ENCODE measurements around the gene VSIG10L2. TPM values are rescaled to one million over a fixed set of nuclear protein-coding genes. Genes with fewer than 3 reads are reported as not detected.
A peak's percentile ranks its signal among the peaks of the same experiment; 100 is the strongest.

VSIG10L2 gene
- total RNA-seq, 4 donors from 2014 or later, result 1.4 to 7.2 (median 4.5) TPM

DNA sequence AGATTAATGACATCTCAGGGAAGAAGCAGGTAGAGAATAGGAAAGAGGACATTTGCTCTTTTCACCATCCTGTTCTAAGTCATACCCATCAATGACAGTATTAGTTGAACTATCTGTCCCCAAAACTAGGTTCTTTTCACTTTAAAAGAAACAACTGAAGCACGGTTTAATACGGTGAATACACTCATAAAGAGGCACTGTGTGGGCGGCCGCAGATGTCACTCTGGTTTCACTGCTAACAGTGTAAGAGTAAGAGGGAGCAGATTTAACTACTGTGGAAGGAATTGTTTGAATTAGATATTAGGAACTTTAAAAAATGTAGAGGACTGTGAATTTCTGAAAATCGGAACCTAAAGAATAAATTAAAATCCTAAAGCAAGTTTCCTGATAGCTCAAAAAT is 49.5 kb downstream of the VSIG10L2 start:
- no peak overlapping the region for H3K4me3 ChIP-seq (ENCODE audit: low read depth, poor library complexity, severe bottlenecking)
- no peak for DNase-seq (ENCODE audit: low spot score in 2 of 2)
- intact Hi-C loops (cut with DNase I; ENCODE audit: low total_unique reads), result no loop called here
- TF ChIP-seq, protein P1, sequence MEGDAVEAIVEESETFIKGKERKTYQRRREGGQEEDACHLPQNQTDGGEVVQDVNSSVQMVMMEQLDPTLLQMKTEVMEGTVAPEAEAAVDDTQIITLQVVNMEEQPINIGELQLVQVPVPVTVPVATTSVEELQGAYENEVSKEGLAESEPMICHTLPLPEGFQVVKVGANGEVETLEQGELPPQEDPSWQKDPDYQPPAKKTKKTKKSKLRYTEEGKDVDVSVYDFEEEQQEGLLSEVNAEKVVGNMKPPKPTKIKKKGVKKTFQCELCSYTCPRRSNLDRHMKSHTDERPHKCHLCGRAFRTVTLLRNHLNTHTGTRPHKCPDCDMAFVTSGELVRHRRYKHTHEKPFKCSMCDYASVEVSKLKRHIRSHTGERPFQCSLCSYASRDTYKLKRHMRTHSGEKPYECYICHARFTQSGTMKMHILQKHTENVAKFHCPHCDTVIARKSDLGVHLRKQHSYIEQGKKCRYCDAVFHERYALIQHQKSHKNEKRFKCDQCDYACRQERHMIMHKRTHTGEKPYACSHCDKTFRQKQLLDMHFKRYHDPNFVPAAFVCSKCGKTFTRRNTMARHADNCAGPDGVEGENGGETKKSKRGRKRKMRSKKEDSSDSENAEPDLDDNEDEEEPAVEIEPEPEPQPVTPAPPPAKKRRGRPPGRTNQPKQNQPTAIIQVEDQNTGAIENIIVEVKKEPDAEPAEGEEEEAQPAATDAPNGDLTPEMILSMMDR (IDR thresholded peaks at IDR 0.05), result no peak
- TF ChIP-seq POLR2A (IDR thresholded peaks at IDR 0.05), result no peak
- 65 to 72% methylated on average over 5 of the region's 5 CpGs for WGBS, 2 donors

DNA sequence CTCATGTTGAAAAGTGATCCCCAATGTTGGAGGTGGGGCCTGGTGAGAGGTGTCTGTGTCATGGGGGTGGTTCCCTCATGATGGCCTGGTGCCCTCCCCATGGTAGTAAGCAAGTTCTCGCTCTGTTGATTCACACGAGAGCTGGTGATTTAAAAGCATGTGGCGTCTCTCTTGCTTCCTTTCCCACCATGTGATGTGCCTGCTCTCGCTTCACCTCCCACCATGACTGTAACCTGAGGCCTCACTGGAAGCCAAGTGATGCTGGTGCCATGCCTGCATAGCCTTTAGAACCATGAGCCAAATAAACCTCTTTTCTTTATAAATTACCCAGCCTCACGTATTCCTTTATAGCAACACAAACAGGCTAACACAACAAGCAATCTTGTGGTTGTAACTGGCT is 52.4 kb downstream of the VSIG10L2 start:
- no peak for TF ChIP-seq POLR2A (IDR thresholded peaks at IDR 0.05)
- TF ChIP-seq, protein P1 (IDR thresholded peaks at IDR 0.05), result no peak
- 88 to 94% methylated on average over 5 of the region's 5 CpGs for WGBS, 2 donors
- DNase-seq (ENCODE audit: low spot score in 2 of 2), result no peak
- H3K4me3 ChIP-seq (ENCODE audit: low read depth, poor library complexity, severe bottlenecking), result no peak overlapping the region
- intact Hi-C loops (cut with DNase I; ENCODE audit: low total_unique reads), result no loop called here

DNA sequence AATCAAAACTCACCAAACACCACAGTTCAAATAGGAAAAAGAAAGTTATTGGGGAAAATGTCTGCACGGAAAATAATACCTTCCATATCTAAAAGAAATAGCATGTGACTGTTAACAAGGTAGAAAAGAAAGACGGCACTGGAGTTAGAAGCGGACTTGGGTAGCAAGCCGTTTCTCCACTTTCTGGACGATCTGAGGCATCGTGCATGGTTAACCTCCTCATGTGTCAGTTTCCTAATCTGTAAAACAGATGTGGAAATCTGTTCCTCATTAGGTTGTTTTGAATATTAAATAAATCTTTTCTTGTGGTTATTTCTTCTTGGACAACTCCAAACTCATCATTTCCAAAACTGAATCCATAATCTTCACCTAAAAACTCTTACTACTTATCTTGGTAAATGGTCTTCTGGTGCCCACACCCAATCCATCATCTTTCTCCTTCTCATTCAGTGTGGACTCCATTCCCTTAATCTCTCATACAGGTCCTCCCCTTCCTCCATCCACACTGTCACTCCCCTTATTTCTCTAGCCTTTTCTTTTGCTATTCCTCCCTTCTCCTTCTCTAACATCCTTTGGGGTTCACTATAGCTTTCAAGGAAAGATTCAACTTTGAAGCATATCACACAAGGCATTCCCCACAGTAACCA is 53.5 kb downstream of the VSIG10L2 start:
- TF ChIP-seq, protein P1 (IDR thresholded peaks at IDR 0.05), result no peak
- TF ChIP-seq POLR2A (IDR thresholded peaks at IDR 0.05), result no peak

DNA sequence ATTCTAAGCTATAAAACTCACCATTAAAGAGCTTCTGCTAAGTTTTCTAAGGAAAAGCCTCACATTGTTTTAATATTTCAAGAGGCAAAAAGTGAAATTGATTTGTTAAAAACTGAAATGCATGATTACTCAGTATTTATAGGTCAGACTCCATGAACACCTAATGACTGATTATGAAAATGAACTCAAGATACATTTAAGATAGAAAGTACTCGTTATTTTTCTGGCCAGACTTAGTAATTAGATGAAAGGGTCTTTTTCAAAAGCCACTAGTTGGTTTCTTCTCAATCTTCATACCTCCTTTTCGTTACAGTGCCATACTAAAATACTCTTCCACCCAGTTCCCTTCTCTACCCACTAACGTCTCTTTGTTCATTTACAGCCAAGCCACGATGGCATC is 56.3 kb downstream of the VSIG10L2 start:
- no peak overlapping the region for H3K4me3 ChIP-seq (ENCODE audit: low read depth, poor library complexity, severe bottlenecking)

More for the DNA sequence above, 53.5 kb downstream of the VSIG10L2 start:
- intact Hi-C loops (cut with DNase I; ENCODE audit: low total_unique reads), result no loop called here
- 65% methylated on average over 6 of the region's 6 CpGs for WGBS, 2 donors
- peak in 1 of 2 donors; percentile 33 for DNase-seq (ENCODE audit: low spot score in 2 of 2)
- no peak overlapping the region for H3K4me3 ChIP-seq (ENCODE audit: low read depth, poor library complexity, severe bottlenecking)

More for the DNA sequence above, 56.3 kb downstream of the VSIG10L2 start:
- TF ChIP-seq POLR2A (IDR thresholded peaks at IDR 0.05), result no peak
- TF ChIP-seq, protein P1 (IDR thresholded peaks at IDR 0.05), result no peak
- WGBS, 2 donors, result 83 to 86% methylated on average over 4 of the region's 4 CpGs
- DNase-seq (ENCODE audit: low spot score in 2 of 2), result no peak
- intact Hi-C loops (cut with DNase I; ENCODE audit: low total_unique reads), result no loop called here

Other genes starting within 250 kb of the VSIG10L2 start
- gene PATE1, start 199.8 kb upstream of the VSIG10L2 start, total RNA-seq, result not detected
- gene PATE2, start 167.2 kb upstream of the VSIG10L2 start, total RNA-seq, result not detected
- gene PATE3, start 157.9 kb upstream of the VSIG10L2 start, total RNA-seq, result not detected
- not detected for gene PATE4, start 112.7 kb upstream of the VSIG10L2 start, total RNA-seq
- 1 to 10 TPM in 3 of 4 donors, under 1 TPM in 1; 0.99 to 2.8 (median 2.0) TPM for gene HYLS1, start 58.4 kb upstream of the VSIG10L2 start, total RNA-seq
- 10 to 100 TPM in 1 of 4 donors, 1 to 10 TPM in 3; 6.6 to 11.2 (median 8.1) TPM for gene PUS3, start 42.8 kb upstream of the VSIG10L2 start, total RNA-seq
- under 1 TPM in 2 of 4 donors, not detected in 2; 0.17 to 0.42 TPM for gene DDX25, start 41.5 kb upstream of the VSIG10L2 start, total RNA-seq
- gene CDON, start 116.8 kb downstream of the VSIG10L2 start, total RNA-seq, result 10 to 100 TPM; 12.3 to 21.0 (median 18.0) TPM